Globus pallidus (tissue), 1 donor: ENCODE data around the gene SZT2.

ENCODE experiments used
- DNase-seq: peaks from one replicate; pipeline ENCODE4 v3.0.0-alpha.2; 2015; ENCODE audit warnings: low spot score

The SZT2 gene

DNA sequence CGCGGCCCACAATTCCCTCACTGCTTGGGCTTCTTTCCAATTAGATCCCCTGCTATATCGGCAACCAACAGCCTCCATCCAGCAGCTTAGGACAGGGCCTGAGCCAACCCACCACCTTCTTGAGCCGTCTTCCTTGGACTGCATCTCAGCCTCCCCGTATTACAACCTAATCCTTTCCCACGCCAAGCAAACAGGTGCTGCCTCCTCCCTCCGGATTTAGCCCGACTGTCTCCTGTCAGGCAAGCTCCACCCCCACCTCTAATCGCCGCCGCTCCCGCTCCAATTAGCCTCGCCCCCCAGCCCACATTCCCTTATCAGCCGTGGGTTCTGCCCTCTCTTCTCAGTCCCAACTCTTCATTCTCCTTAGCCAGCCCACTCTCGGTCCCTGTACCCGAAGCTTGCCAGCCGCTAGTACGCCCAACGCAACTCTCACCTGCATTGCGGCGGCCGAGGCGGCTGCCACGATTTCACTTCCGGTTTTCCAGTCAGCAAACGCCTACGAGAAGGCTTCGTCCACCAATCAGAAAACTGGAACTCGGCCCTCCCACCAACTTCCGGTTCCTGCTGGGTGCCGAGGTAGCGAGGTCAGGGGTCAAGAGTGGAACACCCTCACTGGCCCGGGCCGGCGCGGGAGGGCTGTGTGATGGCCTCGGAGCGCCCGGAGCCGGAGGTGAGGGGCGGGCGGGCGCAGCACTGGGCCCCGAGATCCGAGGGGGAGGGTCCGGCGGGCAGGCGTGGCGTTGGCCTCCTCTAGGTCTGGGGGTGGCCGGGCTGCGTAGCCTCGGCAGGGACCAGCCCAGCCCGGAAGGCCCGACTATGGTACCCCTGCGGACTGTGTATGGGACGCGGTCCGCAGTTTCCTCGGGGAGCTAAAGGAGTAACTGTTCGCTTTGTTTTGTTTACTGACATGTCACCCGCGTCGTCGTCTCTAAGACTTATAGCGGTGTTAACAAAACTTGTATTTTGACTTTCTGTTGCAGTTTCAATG, at the start of gene SZT2, which contains the start of gene MED8:
SZT2 (plus strand) TSS at position 574 of the 988 bp plus-strand sequence; CDS start at position 644, 70 bp downstream.
MED8 (minus strand) TSS at position 475 of the 988 bp plus-strand sequence; CDS start at position 439, 36 bp downstream.
- peak; percentile 95 for DNase-seq

DNA sequence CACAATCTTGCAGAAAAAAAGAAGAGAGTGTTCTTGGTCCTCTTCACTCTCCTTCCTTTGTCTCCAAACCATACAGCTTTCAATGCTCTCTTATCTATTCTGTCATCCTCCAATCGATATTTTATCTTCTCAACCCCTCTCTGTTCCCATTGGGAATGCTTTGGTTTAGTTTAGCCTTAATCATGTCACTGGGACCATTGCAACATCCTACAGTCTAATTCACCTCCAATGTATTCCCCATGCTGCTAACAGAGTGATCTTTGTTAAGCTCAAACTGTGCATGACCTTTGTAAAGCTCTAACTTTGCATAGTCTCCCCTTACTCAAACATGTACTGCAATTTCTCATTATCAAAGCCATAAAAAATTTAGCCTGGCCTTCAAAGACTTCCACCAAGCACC, 49.1 kb upstream of the SZT2 start:
- no peak for DNase-seq

DNA sequence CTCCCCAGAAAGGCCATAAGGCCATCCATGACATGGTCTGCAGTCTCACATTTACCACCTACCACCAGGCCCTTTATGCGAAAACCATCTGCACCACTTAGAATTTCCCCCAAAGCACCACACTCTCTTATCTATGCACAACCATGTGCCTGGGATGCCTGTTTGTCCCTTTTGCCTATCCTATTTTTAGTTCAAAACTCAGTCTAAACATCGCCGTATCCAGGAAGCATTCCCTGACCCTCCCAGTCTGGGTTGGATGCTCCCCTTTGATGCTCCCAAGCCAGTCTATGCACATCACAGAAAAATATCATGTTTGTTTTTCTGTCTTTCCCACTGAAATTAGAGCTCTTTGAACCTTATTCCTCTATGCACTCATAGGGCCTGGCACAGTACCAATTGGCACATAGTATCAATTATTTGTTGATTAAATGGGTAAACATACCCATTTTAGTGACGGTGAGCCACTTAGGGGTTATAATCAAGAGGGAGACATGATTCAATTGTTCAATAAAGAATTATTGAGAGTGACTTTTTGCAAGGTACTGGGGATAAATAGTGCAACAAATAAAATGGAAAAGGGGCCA, 45.3 kb upstream of the SZT2 start:
- no peak for DNase-seq

DNA sequence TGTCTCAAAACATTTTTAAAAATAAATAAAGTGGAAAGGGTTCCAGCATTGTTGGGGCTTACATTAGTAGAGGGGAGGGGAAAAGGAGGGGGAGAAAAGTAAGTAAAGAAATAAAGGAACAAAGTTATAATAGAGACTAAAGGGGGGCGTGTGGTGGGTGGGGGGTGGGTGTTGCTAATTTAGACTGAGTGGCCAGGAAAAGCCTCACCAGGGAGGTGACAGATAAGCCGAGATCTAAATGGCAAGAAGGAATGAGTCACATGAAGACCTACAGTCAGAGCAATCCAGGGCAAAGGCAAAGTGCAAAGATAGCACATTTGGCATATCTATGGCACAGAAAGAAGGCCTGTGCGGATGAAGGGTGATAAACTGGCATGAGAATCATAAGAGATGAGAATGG, 44.6 kb upstream of the SZT2 start:
- no peak for DNase-seq

DNA sequence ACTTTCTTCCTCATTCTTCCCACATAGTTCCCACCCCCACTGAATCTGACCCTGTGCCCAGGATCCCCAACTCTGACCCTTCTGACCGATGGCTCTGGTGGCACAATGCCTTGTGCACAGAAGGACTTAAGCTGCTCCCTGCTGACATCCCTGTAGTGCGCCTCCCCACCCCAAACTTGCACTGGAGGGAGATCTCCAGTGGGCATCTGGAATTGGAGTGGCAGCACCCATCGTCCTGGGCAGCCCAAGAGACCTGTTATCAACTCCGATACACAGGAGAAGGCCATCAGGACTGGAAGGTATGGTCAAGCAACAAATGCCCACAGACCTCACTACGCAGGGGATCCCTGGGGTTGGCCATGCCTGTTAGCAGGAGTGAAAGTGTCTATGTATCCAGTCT, 43.1 kb upstream of the SZT2 start:
- no peak for DNase-seq

DNA sequence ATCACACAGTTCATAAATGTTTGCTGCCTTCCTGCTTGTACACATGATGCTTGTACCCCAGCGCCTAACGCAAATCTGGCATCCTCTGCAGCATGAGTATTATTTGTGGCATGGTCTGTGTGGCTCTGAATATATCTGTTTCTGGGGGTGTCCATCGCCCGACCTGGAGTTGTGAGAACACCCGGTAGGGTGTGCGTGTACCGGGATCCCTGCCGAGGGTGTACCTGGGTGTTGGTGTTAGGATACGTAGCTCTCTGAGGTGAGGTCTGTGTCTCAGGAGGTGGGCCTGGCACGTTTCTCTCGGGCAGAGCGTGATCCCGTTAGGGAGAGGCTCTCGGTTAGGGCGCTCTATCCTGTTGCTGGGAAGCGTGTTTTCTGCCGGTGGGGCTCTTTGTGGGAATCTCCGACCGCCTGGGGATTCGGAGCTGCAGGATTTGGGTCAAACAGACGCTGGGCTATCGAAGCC, 41.3 kb upstream of the SZT2 start:
- DNase-seq: no peak

DNA sequence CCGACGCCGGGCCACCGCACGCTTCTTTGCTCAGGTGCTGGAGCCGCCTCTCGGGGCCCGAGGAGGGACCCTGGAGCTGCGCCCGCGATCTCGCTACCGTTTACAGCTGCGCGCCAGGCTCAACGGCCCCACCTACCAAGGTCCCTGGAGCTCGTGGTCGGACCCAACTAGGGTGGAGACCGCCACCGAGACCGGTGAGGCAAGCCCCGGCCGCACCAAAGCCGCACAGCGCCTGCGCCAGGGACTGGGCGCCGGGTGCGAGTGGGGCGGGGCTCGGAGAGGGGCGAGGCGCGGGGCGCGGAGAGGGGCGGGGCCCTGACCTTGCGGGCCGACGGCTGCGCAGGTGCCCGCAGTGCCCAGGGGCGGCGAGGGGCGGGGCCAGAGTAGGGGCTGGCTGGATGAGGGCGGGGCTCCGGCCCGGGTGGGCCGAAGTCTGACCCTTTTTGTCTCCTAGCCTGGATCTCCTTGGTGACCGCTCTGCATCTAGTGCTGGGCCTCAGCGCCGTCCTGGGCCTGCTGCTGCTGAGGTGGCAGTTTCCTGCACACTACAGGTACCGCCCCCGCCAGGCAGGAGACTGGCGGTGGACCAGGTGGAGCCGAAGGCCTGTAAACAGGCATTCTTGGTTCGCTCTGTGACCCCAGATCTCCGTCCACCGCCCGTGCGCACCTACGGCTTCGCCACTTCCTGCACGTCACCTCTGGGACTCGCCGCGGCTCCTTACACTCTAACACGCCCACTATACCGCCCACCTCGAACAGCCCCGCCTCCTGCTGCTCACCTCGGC, 40.7 kb upstream of the SZT2 start:
- peak; percentile 60 for DNase-seq

DNA sequence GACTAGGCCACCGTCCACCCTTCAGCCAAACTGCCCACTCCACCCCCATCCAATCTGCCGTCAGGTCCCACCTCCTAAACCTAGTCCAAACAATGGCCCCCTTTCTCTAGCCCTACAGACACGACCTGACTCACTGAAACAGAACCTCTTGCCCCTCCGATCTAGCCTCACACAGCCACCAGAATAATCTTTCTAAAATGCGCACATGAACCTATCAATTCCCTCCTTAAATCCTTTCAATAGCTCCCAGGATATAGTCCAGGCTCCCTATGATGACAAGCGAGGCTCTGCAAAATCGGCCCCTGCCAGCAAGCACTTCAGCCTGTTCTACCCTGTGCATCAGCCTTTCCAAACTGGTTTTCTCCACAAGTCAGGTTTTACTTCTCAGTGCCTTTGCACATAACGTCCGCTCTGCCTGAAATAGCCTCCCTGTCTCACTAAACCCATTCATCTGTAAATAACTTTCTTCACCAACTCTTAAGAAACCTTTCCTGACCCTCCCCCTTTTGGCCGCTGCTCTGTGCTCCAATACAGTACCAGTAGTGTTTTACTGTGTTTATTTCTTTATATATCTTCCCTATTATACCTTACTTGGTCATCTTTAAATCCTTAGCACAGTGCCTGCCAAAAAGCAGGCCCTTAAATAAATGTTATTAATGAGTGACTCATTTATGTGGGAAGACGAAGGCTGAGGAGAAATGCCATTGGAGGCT, 39.9 kb upstream of the SZT2 start:
- no peak for DNase-seq

DNA sequence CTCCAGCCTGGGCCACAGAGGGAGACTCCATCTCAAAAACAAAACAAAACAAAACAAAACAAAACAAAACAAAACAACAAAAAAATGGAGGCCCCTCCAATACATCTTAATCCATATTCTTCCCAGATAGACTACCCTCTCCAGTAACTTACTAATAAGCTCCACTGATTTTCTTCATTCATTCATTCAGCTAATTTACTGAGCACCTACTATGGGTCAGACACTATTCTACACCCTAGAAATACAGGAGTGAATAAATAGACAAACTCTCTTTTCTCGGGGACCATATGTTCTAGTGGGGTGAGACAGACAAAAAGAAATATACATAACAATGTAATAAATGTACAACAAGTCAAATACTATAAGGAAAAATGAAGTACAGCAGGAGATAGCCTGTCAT, 38.7 kb upstream of the SZT2 start:
- no peak for DNase-seq

DNA sequence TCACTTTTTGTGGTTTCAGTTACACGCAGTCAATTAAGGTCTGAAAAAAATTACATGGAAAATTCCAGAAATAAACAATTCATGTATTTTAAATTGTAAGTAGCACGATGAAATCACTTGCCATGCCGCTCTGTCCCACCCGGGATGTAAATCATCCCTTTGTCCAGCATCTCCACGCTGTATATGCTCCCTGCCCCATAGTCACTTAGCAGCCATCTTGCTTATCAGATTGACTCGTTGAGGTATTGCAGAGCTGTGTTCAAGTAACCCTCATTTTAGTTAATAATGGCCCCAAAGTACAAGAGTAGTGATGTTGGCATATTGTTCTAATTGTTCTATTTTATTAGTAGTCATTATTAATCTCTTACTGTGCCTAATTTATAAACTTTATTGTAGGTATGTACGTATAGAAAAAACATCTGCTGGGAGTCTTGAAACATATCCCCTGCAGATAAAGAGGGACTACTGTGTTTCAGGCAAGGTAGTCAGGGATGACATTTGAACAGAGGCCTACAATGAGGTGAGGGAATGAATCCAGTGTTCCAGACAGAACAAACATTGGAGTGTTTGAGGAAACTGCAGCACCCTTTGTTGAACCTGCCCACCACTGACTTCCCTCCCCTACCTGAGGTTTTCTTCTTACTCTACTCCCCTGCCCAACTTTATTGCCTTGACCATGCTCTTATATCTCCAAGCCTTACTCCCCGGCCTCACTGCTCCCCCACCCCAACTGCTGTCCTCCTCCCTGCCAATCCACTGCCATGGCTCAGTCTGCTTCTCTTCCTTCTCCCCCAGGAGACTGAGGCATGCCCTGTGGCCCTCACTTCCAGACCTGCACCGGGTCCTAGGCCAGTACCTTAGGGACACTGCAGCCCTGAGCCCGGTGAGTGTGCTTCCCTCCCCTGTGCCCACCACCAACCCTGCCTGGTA, 38.0 kb upstream of the SZT2 start:
- DNase-seq: no peak

DNA sequence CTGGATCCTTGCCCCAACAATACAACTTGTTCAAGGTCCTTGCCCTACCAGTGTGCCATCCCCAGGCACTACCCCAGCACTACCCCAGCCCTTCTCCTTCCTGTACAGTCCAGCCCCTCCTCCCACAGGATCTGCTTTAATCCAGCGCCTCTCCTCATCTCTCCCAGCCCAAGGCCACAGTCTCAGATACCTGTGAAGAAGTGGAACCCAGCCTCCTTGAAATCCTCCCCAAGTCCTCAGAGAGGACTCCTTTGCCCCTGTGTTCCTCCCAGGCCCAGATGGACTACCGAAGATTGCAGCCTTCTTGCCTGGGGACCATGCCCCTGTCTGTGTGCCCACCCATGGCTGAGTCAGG, 37.4 kb upstream of the SZT2 start:
- DNase-seq: no peak

DNA sequence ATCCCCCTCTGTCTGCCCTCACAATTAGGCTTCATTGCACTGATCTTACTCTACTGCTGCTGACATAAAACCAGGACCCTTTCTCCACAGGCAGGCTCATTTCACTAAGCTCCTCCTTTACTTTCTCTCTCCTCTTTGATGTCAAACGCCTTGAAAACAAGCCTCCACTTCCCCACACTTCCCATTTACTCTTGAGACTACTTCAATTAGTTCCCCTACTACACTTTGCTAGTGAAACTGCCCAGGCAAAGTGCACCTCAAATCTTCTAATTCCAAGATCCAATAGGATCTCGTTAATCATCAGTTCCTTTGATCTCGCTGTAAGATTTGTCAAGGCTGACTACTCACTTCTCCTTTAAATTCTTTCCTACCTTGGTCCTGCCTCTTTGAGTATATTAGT, 36.8 kb upstream of the SZT2 start:
- DNase-seq: no peak

DNA sequence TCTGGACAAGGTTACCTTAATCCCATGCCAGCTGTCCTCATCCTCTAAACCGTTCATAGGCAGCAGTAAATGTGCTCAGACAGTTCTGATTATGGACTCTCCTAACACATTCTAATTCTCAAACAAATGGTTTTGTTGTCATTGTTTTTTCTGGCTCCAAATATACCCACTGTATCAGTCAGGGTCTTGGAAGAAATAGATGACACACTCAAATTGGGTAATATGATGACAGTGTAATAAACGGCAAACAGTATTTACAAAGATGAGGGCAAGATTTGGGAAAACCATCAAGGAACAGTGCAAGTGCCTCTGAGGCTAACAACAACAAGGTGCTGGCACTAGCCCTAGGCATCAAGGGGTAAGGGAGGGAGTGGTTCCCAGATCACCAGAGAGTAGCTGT, 35.2 kb upstream of the SZT2 start:
- no peak for DNase-seq

DNA sequence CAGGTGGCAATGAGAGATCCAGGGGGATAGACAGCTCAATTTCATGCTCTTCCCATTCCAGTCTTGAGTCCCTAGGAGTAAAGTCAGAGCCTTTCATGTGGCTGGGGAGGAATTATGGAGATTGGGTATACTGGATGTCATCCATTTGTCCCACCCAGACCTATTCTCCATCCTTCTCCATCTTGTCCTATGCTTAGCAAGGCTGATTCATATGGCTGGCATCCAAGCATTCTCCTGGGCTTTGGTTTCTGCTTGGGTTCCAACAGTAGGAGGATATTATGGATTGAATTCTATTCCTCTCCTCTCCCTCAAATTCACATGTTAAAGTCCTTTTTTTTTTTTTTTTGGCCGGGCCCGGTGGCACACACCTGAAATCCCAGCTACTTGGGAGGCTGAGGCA, 34.8 kb upstream of the SZT2 start:
- DNase-seq: no peak

DNA sequence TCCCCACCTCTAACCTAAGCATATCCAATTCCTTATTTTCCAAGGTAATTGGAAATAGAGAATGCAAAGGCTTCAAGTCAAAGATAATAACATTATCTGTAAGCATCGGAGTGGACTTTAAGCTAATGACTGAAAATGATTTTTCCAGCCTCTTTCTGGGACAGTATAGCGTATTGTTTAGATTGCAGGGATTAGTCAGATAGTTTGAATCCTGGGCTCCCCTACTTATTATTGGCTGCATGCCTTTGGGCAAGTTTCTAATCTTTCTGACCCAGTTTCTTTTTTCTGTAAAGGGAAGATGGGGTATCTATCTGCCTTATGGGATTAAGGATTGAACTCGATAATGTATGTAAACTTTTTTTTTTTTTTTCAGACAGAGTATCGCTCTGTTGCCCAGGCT, 32.4 kb upstream of the SZT2 start:
- no peak for DNase-seq

DNA sequence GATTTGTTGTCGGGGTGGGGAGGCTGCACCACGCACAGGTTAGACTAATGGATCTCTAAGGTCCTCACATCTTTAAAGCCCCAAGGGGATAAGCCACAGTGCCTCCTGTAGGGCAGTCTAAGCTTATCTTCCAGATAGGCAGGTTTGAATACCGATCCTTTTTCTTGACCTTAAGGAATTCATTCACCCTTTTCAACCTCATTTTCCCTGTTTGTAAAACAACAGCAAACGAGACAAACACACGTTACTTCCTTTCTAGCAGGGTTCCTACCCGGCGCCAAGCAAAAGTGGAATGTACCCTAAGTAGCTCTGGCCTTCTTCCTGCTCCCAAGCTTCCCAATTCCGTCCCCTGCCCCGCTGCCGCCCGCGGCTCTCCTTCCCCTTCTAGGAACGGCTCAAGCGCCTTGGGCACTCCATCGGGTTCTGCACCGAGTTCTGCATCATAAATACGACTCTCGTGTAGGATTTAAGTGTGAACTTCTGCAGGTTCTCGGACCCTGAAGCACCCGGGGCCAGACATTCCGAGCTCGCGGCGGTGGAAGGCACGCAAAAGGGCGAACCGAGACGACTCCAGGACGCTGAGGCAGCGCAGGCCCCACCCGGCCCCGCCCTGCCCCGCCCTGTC, 31.5 kb upstream of the SZT2 start:
- DNase-seq: peak; percentile 59

DNA sequence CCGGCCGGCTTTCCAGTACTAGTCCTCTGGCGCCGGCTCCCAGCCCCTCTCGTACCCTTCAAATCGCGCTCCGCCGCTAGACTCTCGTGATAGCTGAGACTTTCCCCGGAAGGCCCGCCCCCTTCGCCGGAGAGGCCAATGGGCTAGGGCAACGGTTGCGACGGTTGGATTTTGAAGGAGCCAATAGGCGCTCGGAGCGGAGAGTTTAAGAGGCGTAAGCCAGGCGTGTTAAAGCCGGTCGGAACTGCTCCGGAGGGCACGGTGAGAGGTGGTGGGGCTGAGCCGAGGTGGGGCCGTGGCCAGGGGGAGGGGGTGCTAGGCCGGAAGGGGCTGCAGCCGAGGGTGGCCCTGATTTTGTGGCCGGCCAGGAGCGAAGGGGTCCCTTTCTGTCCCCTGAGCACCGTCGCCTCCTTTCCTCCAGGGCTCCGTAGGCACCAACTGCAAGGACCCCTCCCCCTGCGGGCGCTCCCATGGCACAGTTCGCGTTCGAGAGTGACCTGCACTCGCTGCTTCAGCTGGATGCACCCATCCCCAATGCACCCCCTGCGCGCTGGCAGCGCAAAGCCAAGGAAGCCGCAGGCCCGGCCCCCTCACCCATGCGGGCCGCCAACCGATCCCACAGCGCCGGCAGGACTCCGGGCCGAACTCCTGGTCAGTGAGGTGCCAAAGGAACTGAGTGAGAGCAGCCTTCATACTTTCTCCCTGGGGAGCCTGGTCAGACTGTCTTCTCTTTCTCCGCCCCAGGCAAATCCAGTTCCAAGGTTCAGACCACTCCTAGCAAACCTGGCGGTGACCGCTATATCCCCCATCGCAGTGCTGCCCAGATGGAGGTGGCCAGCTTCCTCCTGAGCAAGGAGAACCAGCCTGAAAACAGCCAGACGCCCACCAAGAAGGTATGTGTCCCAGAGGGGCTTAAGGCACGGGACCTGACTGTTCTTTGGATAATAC, 30.7 kb upstream of the SZT2 start, which contains the start of gene CDC20:
CDC20 (plus strand) TSS at position 236 of the 948 bp plus-strand sequence; CDS start at position 471, 235 bp downstream.
- peak; percentile 97 for DNase-seq

DNA sequence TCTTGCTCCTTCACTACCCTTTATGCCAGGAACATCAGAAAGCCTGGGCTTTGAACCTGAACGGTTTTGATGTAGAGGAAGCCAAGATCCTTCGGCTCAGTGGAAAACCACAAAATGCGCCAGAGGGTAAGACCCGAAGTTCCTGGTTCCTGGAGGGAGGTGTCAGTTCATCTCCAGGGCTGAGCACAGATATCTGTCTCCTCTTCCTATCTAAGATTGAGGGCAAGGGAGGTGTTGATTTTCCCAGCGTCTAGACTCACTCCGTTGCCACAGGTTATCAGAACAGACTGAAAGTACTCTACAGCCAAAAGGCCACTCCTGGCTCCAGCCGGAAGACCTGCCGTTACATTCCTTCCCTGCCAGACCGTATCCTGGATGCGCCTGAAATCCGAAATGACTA, 30.0 kb upstream of the SZT2 start:
- DNase-seq: no peak

DNA sequence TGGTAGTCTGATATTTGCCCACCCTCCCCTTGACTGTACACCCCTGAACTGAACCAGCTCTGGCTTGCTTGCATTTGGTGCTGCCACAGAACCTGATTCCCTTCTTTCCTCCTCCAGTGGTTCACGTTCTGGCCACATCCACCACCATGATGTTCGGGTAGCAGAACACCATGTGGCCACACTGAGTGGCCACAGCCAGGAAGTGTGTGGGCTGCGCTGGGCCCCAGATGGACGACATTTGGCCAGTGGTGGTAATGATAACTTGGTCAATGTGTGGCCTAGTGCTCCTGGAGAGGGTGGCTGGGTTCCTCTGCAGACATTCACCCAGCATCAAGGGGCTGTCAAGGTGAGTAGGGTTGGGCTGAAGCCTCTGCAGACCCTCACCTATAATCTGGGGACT, 29.1 kb upstream of the SZT2 start:
- DNase-seq: no peak
